ENCODE results near the gene RCBTB2. TPM values are rescaled to one million over a fixed set of nuclear protein-coding genes. Genes with fewer than 3 reads are reported as not detected.

The RCBTB2 gene
- total RNA-seq, 2 donors from 2014 or later = 3.1 to 7.3 TPM

DNA sequence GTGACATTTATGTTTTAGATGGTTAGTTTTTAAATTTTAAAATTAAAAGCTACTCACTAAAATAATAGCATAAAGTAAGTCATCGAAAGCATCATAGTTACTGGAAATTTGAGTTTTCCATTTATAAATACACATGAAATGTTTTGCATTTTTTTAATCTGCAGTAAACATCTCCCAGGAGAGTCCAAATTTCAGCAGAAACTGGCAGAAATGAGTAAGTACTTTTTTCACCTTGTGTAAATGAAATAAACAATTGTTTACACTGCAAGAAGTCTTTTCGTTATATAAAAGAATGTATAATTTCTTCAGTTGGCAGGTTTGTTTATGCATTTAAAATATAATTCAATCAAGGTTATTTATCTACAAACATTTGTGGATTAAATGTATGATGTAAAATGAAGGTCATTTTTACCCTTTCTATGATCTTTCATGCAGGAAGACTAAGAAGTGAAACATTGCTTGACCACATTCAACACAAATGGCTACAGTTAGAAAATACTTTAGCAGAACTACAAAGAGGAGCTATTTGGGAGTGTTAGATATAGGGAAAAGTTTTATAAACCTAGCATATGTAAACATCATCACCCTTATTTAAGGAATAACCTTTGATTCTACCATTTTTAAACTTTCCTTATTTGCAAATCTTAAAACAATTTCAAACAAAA is 55.6 kb downstream of the RCBTB2 start:
- H3K27me3 ChIP-seq (ENCODE audit: control insufficient read depth, insufficient read depth, low read length, poor library complexity, severe bottlenecking) = no peaks in the 10 kb centered on the region
- H3K4me3 Mint-ChIP-seq = no peak overlapping the region
- H3K9ac ChIP-seq (ENCODE audit: extremely low read depth, low read length, poor library complexity, severe bottlenecking) = no peak overlapping the region
- H3K4me1 Mint-ChIP-seq = no peaks in the 10 kb centered on the region
- TF ChIP-seq, protein P1, sequence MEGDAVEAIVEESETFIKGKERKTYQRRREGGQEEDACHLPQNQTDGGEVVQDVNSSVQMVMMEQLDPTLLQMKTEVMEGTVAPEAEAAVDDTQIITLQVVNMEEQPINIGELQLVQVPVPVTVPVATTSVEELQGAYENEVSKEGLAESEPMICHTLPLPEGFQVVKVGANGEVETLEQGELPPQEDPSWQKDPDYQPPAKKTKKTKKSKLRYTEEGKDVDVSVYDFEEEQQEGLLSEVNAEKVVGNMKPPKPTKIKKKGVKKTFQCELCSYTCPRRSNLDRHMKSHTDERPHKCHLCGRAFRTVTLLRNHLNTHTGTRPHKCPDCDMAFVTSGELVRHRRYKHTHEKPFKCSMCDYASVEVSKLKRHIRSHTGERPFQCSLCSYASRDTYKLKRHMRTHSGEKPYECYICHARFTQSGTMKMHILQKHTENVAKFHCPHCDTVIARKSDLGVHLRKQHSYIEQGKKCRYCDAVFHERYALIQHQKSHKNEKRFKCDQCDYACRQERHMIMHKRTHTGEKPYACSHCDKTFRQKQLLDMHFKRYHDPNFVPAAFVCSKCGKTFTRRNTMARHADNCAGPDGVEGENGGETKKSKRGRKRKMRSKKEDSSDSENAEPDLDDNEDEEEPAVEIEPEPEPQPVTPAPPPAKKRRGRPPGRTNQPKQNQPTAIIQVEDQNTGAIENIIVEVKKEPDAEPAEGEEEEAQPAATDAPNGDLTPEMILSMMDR (conservative IDR thresholded peaks at IDR 0.05) = no peak
- H3K9me3 ChIP-seq (ENCODE audit: control insufficient read depth, low read length) = no peaks in the 10 kb centered on the region
- DNase-seq = no peak
- H3K27me3 Mint-ChIP-seq (ENCODE audit: insufficient read depth) = no peaks in the 10 kb centered on the region
- H3K27ac ChIP-seq (ENCODE audit: low read depth, low read length) = no peak overlapping the region
- no peak overlapping the region for H3K4me3 ChIP-seq (ENCODE audit: low read length)
- no peaks in the 10 kb centered on the region for H3K4me1 ChIP-seq (ENCODE audit: control insufficient read depth, insufficient read depth, low read length)
- no peak overlapping the region for H3K27ac Mint-ChIP-seq
- no peaks in the 10 kb centered on the region for H3K36me3 Mint-ChIP-seq (ENCODE audit: low read depth)
- WGBS, 2 experiments (ENCODE audit: insufficient coverage in 1 of 2, insufficient read length in 1 of 2) = no CpG with 5 or more reads among the region's 2 CpGs
- H3K9me3 Mint-ChIP-seq = no peaks in the 10 kb centered on the region
- H3K36me3 ChIP-seq (ENCODE audit: control insufficient read depth, insufficient read depth, low read length) = no peaks in the 10 kb centered on the region

DNA sequence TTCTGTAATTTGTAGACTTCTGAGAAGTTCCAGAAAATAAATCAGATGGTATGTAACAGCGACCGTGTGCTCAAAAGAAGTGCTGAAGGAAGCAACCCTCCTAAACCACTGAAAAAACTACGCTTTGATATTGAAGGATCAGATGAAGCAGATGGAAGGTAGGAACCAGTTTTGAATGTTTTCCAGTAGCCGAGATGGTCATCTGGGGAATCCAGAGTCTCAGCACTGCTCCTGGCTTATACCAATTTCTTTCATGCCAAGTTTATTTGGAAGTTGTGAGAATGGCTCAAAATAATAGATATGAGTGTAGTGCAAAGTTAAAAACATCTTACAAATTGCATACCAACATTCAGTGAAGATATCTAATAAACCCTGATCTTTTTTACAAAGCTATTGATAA is 56.2 kb downstream of the RCBTB2 start:
- whole genome bisulfite sequencing, 2 experiments (ENCODE audit: insufficient coverage in 1 of 2, insufficient read length in 1 of 2) = 42 to 72% methylated on average over 2 to 4 of the region's 4 CpGs
- peaks cover under 1% of the 10 kb centered on the region for H3K9me3 Mint-ChIP-seq
- Histone ChIP-seq H3K9ac (ENCODE audit: extremely low read depth, low read length, poor library complexity, severe bottlenecking) (no peak overlapping the region), H3K9me3 (ENCODE audit: control insufficient read depth, low read length) (no peaks in the 10 kb centered on the region), H3K27ac (ENCODE audit: low read depth, low read length) (no peak overlapping the region), H3K36me3 (ENCODE audit: control insufficient read depth, insufficient read depth, low read length) (no peaks in the 10 kb centered on the region), H3K27me3 (ENCODE audit: control insufficient read depth, insufficient read depth, low read length, poor library complexity, severe bottlenecking) (no peaks in the 10 kb centered on the region), H3K4me3 (ENCODE audit: low read length) (no peak overlapping the region), H3K4me1 (ENCODE audit: control insufficient read depth, insufficient read depth, low read length) (no peaks in the 10 kb centered on the region)
- H3K4me1 Mint-ChIP-seq = no peaks in the 10 kb centered on the region
- no peak for DNase-seq
- no peaks in the 10 kb centered on the region for H3K36me3 Mint-ChIP-seq (ENCODE audit: low read depth)
- TF ChIP-seq, protein P1 (conservative IDR thresholded peaks at IDR 0.05) = no peak
- no peaks in the 10 kb centered on the region for H3K27me3 Mint-ChIP-seq (ENCODE audit: insufficient read depth)
- H3K4me3 Mint-ChIP-seq = no peak overlapping the region
- no peak overlapping the region for H3K27ac Mint-ChIP-seq

DNA sequence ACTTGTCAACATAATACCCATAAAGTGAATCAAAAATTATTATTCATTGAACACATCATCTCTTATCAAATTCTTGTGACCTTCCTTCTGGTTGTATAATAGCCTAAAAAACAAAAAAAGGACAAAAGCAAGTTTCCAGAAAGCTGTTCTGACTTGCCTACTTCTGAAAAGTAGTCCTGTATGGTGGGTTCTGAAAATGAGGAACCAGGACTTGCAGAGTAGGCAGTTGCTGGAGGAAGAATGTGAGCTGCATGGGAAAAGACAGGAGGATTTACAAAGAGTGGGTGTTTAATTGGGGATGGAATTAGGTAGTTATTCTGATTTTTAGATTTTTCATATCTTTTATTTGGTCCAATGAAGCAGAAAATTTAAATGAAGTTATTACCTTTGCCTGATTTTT is 56.7 kb downstream of the RCBTB2 start:
- Mint-ChIP-seq H3K27ac (no peak overlapping the region), H3K4me1 (no peaks in the 10 kb centered on the region), H3K27me3 (ENCODE audit: insufficient read depth) (no peaks in the 10 kb centered on the region), H3K4me3 (no peak overlapping the region), H3K9me3 (peaks cover 3% of the 10 kb centered on the region), H3K36me3 (ENCODE audit: low read depth) (no peaks in the 10 kb centered on the region)
- Histone ChIP-seq H3K4me1 (ENCODE audit: control insufficient read depth, insufficient read depth, low read length) (no peaks in the 10 kb centered on the region), H3K9me3 (ENCODE audit: control insufficient read depth, low read length) (no peaks in the 10 kb centered on the region), H3K36me3 (ENCODE audit: control insufficient read depth, insufficient read depth, low read length) (no peaks in the 10 kb centered on the region), H3K4me3 (ENCODE audit: low read length) (no peak overlapping the region), H3K9ac (ENCODE audit: extremely low read depth, low read length, poor library complexity, severe bottlenecking) (no peak overlapping the region), H3K27ac (ENCODE audit: low read depth, low read length) (no peak overlapping the region), H3K27me3 (ENCODE audit: control insufficient read depth, insufficient read depth, low read length, poor library complexity, severe bottlenecking) (no peaks in the 10 kb centered on the region)
- DNase-seq = no peak
- TF ChIP-seq, protein P1 (conservative IDR thresholded peaks at IDR 0.05) = no peak

All from endodermal cell (in vitro differentiated cells).